SU-DHL-6 (cell line): Measurements from ENCODE around the gene MGAT2.
A peak's percentile ranks its signal among the peaks of the same experiment; 100 is the strongest.

Source experiments
- CTCF ChIP-seq: fragments of 200-600 bp; sonication (generic); IDR thresholded peaks from one replicate; pipeline ENCODE4 v1.5.1; 2017; ENCODE audit warnings: antibody characterized with exemption, mild to moderate bottlenecking, low read length, moderate library complexity; ENCODE audit not compliant: insufficient read depth, poor library complexity, severe bottlenecking
- EZH2phosphoT487 ChIP-seq: fragments of 200-600 bp; sonication (generic), shearing (Covaris generic); conservative IDR thresholded peaks from 2 replicates; pipeline ENCODE4 v1.6.1; 2018; ENCODE audit warnings: mild to moderate bottlenecking, antibody characterized with exemption, low read length, moderate library complexity, mixed read lengths

GRCh38 chr14:49633640-49634546, 13.3 kb downstream of the MGAT2 start:
- TF ChIP-seq CTCF: peak; percentile 83
- TF ChIP-seq EZH2phosphoT487: no peak
